A673 (cell line): ENCODE results near the gene SLAIN2.

Source experiments
- EZH2 ChIP-seq: fragments of 200-600 bp; sonication (generic); IDR thresholded peaks from 2 replicates; pipeline ENCODE4 v1.6.1; 2017; ENCODE audit warnings: borderline replicate concordance, low read depth, mild to moderate bottlenecking, mixed read lengths, antibody characterized with exemption, low read length; ENCODE audit not compliant: poor library complexity, severe bottlenecking
- TF ChIP-seq, protein P1 (sequence below): fragments of 300-800, 200-600 bp; sonication (generic); conservative IDR thresholded peaks from 2 replicates; pipeline ENCODE4 v1.5.1; 2017; ENCODE audit warnings: low read depth, mild to moderate bottlenecking, antibody characterized with exemption, low read length, moderate library complexity, mixed read lengths

- TF ChIP-seq, protein P1, sequence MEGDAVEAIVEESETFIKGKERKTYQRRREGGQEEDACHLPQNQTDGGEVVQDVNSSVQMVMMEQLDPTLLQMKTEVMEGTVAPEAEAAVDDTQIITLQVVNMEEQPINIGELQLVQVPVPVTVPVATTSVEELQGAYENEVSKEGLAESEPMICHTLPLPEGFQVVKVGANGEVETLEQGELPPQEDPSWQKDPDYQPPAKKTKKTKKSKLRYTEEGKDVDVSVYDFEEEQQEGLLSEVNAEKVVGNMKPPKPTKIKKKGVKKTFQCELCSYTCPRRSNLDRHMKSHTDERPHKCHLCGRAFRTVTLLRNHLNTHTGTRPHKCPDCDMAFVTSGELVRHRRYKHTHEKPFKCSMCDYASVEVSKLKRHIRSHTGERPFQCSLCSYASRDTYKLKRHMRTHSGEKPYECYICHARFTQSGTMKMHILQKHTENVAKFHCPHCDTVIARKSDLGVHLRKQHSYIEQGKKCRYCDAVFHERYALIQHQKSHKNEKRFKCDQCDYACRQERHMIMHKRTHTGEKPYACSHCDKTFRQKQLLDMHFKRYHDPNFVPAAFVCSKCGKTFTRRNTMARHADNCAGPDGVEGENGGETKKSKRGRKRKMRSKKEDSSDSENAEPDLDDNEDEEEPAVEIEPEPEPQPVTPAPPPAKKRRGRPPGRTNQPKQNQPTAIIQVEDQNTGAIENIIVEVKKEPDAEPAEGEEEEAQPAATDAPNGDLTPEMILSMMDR: no peak
- TF ChIP-seq EZH2: no peak
Observed at GRCh38 chr4:48343551-48343950, 2.2 kb downstream of the SLAIN2 start.
